Esophagus squamous epithelium (tissue), 4 donors: Measurements from ENCODE around the gene RAPGEF1.

Experiments
- CTCF ChIP-seq, 6 experiments: fragments of 450-650 bp in 4 of 6; fragments of 200-600 bp in 2 of 6; sonication (generic) in 2 of 6; IDR thresholded peaks; one replicate each; pipeline ENCODE4 v1.5.1; 2016 to 2019; ENCODE audit warnings: antibody characterized with exemption in 6 of 6, mild to moderate bottlenecking in 4 of 6, moderate library complexity in 4 of 6
- POLR2A ChIP-seq, 4 donors: fragments of 450-650 bp; IDR thresholded peaks; one replicate each; pipeline ENCODE4 v1.6.1; 2017; ENCODE audit warnings: antibody characterized with exemption in 4 of 4, mild to moderate bottlenecking in 4 of 4, moderate library complexity in 3 of 4

GRCh38 chr9:131788851-131789250 is 49.0 kb upstream of the RAPGEF1 start:
- TF ChIP-seq CTCF (IDR thresholded peaks at IDR 0.05) (no peak), POLR2A (IDR thresholded peaks at IDR 0.05) (no peak)
